GM12873 (cell line): ENCODE results near the gene MORN5.

ENCODE experiments used
- TF ChIP-seq, protein P1 (sequence below): IDR thresholded peaks from 2 replicates; pipeline ENCODE4 v1.5.1; 2012; ENCODE audit warnings: low read depth, mild to moderate bottlenecking, moderate library complexity, low read length, control low read depth; ENCODE audit not compliant: insufficient read depth; ENCODE audit errors: missing control alignments

The MORN5 gene

DNA sequence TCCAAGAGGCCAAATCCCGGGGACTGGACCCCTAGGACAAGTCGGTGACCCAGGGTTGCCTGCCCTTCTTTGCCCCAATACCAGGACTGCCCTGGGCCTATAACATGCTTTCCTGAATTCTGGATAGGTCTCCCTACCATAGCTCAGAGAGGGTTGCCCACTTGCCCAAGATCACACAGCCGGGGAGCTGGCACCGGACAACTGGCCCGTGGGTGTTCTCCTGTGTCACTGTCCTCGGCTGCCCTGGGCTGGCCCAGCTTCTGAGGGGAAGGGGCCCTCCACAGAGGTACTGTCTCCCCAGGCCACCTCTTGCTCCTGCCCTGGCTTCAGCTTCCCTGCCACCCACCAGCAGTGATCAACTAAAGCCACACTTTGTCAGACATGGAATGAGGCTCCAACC lies 37.8 kb upstream of the MORN5 start:
- TF ChIP-seq, protein P1, sequence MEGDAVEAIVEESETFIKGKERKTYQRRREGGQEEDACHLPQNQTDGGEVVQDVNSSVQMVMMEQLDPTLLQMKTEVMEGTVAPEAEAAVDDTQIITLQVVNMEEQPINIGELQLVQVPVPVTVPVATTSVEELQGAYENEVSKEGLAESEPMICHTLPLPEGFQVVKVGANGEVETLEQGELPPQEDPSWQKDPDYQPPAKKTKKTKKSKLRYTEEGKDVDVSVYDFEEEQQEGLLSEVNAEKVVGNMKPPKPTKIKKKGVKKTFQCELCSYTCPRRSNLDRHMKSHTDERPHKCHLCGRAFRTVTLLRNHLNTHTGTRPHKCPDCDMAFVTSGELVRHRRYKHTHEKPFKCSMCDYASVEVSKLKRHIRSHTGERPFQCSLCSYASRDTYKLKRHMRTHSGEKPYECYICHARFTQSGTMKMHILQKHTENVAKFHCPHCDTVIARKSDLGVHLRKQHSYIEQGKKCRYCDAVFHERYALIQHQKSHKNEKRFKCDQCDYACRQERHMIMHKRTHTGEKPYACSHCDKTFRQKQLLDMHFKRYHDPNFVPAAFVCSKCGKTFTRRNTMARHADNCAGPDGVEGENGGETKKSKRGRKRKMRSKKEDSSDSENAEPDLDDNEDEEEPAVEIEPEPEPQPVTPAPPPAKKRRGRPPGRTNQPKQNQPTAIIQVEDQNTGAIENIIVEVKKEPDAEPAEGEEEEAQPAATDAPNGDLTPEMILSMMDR: no peak

DNA sequence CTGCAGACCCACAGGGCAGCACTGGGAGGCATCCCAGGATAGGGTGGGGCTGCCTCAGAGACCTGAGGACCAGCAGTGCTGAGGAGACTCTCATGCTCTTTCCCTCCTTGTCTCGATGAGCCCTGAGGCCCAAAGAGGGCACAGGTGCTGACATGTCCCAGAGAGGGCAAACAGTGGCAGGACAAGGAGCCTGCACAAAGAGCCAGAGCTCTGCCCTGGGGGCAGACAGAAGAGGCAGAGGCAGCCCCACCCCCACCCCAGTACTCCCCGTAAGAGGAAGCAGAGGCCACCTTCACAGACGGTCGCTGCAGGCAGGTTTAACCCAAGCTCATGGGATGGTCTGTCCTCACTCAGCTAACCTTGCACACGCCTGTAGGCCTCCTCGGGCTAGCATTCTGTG lies 37.2 kb upstream of the MORN5 start:
- TF ChIP-seq, protein P1: no peak

DNA sequence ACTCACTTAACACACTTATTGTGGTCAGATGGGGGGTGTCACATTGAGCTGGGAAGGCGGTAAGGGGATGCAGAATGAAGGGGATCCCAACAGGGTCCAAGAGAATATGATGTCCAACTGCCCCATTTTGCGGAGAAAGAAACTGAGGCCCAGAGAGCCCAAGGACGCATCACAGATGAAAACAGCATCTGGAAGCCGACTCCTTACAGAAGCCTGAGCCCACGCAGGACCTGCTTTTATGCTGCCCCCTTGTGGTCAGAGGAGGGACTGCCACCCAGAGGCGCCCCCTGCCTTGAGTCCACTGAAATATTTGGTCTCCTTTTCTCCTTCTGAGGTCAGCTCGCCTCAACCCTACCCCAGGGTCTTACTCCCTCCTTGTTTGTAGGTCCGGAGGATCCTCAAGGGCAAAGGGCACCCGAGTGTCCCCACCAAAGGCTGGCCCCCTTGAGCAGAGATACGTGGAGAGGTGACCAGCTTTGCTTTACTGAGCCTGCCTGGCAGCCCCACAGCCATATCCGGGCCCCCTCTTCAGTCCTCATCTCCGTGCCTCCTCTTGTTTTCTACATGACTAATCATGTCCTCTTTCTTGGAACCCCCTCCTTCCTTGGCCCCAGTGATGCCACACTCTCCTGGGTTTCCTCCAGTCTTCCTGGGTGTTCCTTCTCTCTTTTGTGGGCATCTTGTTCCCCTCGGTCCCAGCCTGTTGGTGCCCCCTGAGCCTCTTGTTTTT lies 36.6 kb upstream of the MORN5 start:
- TF ChIP-seq, protein P1: peak; percentile 99

DNA sequence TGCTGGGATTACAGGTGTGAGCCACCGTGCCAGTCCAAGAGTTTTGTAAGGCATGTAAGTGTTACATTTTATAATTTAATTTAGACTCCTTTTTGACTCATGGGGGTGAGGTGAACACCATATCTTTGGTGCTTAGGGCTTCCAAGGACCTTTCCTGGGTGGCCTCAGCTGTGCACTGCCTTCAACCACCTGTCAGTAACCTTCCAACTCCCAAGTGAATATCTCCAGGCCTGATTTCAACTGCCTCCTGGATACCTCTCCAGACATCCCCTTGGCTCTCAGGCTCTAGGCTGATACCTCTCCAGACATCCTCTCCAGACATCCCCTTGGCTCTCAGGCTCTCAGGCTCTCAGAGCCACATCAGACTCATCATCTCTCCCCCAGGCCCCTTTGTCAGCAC lies 35.7 kb upstream of the MORN5 start:
- TF ChIP-seq, protein P1: no peak

DNA sequence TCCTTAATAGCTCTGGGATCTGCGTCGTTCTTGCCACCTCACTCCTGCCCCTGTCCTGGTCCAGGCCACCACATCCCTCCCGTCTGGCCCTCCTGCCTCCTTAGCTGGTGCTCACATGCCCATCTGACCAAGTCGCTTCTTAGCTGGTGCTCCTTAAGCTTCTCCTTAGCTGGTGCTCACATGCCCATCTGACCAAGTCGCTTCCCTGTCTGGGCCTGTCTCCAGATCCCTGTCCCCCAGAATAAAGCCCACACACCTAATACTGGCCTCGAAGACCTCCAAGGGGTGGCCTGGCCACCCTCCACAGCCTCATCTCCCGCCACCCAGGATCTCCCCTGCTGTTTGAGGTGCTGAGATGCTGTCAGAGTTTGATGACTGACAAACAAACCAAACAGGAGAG lies 35.2 kb upstream of the MORN5 start:
- TF ChIP-seq, protein P1: no peak

DNA sequence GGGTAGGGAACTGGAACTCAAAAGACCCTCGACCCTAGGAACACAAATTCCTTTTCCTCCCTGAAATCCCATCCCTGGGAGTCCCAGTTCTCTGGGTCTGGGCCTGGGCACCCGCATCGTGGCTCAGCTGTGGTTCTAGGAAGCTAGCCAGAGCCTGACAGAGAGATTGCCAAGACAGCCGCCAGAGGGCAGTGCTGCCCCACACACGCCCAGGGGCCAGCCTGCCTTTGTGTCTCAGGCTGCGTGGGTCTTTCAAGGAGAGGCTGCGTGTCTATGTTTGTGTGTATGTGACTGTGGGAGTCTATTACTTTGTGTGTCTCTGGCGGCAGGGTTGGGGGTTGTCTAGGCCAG lies 34.6 kb upstream of the MORN5 start:
- TF ChIP-seq, protein P1: peak; percentile 94

DNA sequence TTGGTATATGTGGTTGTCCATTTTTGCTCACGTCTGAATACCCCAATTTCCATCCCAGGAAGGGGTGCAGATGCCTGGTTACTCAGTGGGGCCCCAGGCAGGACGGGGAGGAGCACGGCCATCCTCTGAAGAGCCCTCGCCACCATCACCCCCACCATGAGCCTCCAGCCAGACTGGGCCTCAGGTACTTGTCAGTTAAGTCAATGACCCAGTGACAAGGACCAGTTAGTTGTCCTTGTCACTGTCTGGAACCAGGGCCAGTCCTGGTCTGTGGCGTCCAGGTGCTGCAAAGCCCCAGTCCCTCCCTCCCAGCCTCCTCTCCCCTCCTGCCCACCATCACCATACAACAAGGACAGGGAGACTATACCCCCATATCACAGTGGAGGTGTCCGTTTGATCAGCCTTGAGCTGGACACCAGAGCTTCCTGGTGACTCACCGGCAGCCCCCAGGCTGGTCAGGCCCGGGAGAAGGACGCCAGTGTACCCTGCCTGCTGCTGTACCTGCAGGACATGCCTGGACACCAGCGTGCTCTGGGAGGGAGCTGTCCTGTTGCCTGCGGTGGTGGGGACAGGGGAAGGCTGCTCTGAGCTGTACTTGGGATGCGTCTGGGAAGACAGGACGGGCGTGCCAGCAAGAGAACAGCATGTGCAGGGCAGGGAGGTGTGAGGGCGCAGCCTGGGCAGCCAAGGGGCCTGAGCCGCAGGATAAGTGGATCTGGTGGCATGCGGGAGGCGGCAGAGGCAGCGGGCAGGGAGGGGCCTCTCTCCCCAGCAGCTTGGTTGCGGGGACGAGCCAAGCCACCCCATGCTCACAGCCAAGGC lies 34.0 kb upstream of the MORN5 start:
- TF ChIP-seq, protein P1: no peak
